Measurements from ENCODE around the gene TMEM208.

TMEM208 gene

DNA sequence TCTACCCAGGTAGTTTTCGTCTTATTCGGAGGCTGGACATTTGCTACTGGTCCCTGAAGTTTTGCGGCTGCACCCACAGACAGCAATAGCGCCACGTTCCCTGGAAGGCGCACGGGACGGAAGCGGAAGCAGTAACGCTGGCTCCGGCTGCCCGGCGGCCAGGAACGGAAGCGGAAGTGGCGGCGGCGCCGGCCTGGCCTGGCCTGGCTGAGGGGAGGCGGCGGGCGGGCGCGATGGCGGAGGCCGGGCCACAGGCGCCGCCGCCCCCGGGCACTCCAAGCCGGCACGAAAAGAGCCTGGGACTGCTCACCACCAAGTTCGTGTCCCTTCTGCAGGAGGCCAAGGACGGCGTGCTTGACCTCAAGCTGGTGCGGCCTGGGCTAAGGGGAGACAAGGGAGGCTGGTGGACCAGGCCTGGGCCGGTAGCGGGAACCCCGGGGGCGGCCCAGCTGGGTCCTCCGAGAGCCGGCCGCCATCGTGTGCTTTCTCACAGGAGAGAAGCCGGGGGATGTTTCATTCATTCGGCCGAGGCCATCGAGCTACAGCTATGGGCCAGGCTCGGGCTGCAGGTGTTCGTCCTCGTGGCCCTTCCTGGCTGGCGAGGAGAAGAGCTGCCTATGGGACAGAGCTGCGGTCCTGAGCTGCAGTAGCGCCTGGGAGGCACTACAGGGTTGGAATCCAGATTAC is 34.8 kb upstream of the TMEM208 start, which contains the start of gene E2F4:
TSS of gene E2F4 (plus strand) at position 161 of the 687 bp plus-strand sequence. CDS start at position 234, 73 bp downstream.
- peak within 1 kb of the TSS; percentile 77 for H3K4me3 ChIP-seq (ENCODE audit: low read length)
- TF ChIP-seq, protein P1, sequence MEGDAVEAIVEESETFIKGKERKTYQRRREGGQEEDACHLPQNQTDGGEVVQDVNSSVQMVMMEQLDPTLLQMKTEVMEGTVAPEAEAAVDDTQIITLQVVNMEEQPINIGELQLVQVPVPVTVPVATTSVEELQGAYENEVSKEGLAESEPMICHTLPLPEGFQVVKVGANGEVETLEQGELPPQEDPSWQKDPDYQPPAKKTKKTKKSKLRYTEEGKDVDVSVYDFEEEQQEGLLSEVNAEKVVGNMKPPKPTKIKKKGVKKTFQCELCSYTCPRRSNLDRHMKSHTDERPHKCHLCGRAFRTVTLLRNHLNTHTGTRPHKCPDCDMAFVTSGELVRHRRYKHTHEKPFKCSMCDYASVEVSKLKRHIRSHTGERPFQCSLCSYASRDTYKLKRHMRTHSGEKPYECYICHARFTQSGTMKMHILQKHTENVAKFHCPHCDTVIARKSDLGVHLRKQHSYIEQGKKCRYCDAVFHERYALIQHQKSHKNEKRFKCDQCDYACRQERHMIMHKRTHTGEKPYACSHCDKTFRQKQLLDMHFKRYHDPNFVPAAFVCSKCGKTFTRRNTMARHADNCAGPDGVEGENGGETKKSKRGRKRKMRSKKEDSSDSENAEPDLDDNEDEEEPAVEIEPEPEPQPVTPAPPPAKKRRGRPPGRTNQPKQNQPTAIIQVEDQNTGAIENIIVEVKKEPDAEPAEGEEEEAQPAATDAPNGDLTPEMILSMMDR (conservative IDR thresholded peaks at IDR 0.05; ENCODE audit: low read depth, low read length), result no peak
- DNase-seq (ENCODE audit: low read depth), result peak; percentile 70

DNA sequence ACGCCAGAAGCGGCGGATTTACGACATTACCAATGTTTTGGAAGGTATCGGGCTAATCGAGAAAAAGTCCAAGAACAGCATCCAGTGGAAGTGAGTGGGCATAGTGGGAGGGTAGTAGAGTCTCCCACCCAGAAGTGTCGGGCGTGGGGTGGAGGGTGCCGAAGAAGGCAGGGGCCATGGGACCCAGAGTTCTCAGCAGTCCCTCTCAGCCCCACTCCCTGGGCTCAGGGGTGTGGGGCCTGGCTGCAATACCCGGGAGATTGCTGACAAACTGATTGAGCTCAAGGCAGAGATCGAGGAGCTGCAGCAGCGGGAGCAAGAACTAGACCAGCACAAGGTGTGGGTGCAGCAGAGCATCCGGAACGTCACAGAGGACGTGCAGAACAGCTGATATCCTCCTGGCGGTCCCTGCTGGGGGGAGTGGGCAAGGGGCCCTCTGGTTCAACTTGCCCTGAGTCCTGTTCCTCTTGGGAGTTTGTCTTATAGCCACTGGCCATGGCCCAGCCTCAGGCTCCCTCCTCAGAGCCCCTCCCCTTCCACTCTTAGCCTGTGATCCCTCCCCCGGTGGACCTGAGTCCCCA is 34.1 kb upstream of the TMEM208 start:
- peak overlapping the region; percentile 77 for H3K4me3 ChIP-seq (ENCODE audit: low read length)
- no peak for DNase-seq (ENCODE audit: low read depth)
- TF ChIP-seq, protein P1 (conservative IDR thresholded peaks at IDR 0.05; ENCODE audit: low read depth, low read length), result no peak

DNA sequence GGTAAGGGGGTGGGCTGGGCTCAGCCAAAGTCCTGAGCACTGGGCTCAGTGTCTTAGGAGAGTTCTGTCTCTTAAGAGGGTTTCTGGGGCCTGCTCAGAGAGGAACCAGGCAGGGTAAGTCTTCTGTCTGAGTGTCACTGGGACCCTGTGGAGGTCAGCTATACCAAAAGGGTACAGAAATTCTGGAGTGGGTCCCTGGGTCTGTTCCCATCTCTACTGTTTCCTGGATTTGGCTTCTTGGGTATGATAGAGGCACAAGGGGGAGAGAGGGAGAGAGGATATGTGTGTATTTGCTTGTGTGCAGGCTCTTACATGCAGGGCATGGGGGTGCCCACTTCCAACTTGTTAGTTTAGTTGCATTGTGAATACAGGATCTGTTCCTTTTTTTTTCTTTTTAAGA is 33.4 kb upstream of the TMEM208 start:
- TF ChIP-seq, protein P1 (conservative IDR thresholded peaks at IDR 0.05; ENCODE audit: low read depth, low read length), result no peak
- H3K4me3 ChIP-seq (ENCODE audit: low read length), result peak overlapping the region; percentile 77
- DNase-seq (ENCODE audit: low read depth), result no peak

- no peak for DNase-seq (ENCODE audit: low read depth)
- TF ChIP-seq, protein P1 (conservative IDR thresholded peaks at IDR 0.05; ENCODE audit: low read depth, low read length), result no peak
- no peak overlapping the region for H3K4me3 ChIP-seq (ENCODE audit: low read length)
Observed at GRCh38 chr16:67194260-67194659, 32.7 kb upstream of the TMEM208 start.

DNA sequence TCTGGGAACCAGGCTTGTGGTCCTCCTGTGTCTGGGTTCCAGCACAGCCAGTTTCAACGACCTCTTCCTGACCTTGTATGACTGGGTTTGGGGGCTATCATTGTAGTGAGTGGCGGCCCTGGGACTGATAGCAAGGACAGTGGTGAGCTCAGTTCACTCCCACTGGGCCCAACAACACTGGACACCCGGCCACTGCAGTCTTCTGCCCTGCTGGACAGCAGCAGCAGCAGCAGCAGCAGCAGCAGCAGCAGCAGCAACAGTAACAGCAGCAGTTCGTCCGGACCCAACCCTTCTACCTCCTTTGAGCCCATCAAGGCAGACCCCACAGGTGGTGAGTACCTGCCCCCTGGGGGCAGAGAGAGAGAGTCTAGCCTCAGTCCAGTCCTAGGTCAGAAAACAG is 31.3 kb upstream of the TMEM208 start:
- DNase-seq (ENCODE audit: low read depth), result no peak
- TF ChIP-seq, protein P1 (conservative IDR thresholded peaks at IDR 0.05; ENCODE audit: low read depth, low read length), result no peak
- no peak overlapping the region for H3K4me3 ChIP-seq (ENCODE audit: low read length)

DNA sequence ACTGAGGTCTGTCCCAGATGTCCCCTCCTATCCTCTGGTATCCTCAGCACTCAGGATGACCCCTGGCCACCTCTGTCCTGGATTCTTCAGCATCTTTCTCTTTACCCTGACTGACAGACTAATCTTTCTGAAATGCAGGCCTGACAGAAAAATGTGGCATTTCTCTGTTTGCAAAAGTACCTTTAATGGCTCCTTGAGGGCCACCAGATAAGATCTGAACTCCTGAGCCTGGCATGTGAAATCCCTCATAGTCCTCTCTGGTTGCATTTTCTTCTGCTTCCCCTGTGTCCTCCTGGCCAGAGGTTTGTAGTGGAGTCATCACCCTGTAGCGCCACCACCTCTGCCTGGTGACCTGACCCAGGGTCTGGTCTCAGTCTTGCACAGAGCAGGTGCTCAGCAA is 30.0 kb upstream of the TMEM208 start:
- no peak overlapping the region for H3K4me3 ChIP-seq (ENCODE audit: low read length)
- TF ChIP-seq, protein P1 (conservative IDR thresholded peaks at IDR 0.05; ENCODE audit: low read depth, low read length), result no peak
- no peak for DNase-seq (ENCODE audit: low read depth)

GRCh38 chr16:67197704-67198103 is 29.2 kb upstream of the TMEM208 start:
- no peak overlapping the region for H3K4me3 ChIP-seq (ENCODE audit: low read length)
- TF ChIP-seq, protein P1 (conservative IDR thresholded peaks at IDR 0.05; ENCODE audit: low read depth, low read length), result no peak
- no peak for DNase-seq (ENCODE audit: low read depth)
